GM12878 (cell line): ENCODE data around the gene TMEM181. TPM values are rescaled to one million over a fixed set of nuclear protein-coding genes. Genes with fewer than 3 reads are reported as not detected.
"Not testable (repeated sequence)": the region's sequence is repeated elsewhere in the genome, so short reads cannot be mapped to it uniquely, and the experiment has no call there.

Source experiments
- ATAC-seq: fragments of 200-7000 bp; cut with Tn5 transposase; 3 replicates; pipeline ENCODE4 v1.9.1; 2020; ENCODE audit warnings: mild to moderate bottlenecking, moderate library complexity
- BruUV-seq: library from RNA; stranded (reverse); fragments of 400-500 nt; replicated peaks from 2 replicates; lab custom pipeline; 2021; lab: Mats Ljungman, UMichigan
- CTCF ChIA-PET: fragments of 300-600 bp; sonication (Branson Sonifier 250); formaldehyde crosslinking; extraction: SDS; loops from one replicate; lab custom pipeline; 2021; ENCODE audit warnings: inconsistent platforms; lab: Yijun Ruan, JAX
- POLR2A ChIA-PET: fragments of 350-600 bp; formaldehyde crosslinking; extraction: SDS; loops from one replicate; lab custom pipeline; 2021; ENCODE audit warnings: inconsistent platforms; lab: Charles Lee
- RAD21 ChIA-PET: fragments of 300-600 bp; sonication (Branson Sonifier 250); formaldehyde crosslinking; loops from one replicate; lab custom pipeline; 2023; ENCODE audit warnings: antibody characterized with exemption; ENCODE audit not compliant: unreplicated experiment; lab: Charles Lee
- SMC1A ChIA-PET: fragments of 300-600 bp; sonication (Branson Sonifier 250); formaldehyde crosslinking; loops from one replicate; lab custom pipeline; 2023; ENCODE audit not compliant: unreplicated experiment, uncharacterized antibody; lab: Charles Lee
- DNase-seq: peaks from one replicate; pipeline ENCODE4 v3.0.0-alpha.2; 2011; ENCODE audit warnings: low read depth, low spot score
- FAIRE-seq: peaks from 3 replicates; lab custom pipeline; 2011; peaks lifted over from hg19 to GRCh38; lab: Jason Lieb, UNC
- H2AFZ ChIP-seq: 2 replicates; pipeline ENCODE4 v1.6.0; 2011; ENCODE audit warnings: low read depth, low read length, control low read depth; ENCODE audit not compliant: control insufficient read depth
- H3K27ac ChIP-seq: 2 replicates; pipeline ENCODE4 v1.5.1; 2011; ENCODE audit warnings: control low read depth; ENCODE audit not compliant: control insufficient read depth, insufficient read depth
- H3K27me3 ChIP-seq, 2 experiments: replicated peaks in 1 of 2; 2 replicates each; pipeline versions ENCODE4 v1.6.0 to v1.6.1; 2011; ENCODE audit warnings: low read length in 1 of 2; ENCODE audit not compliant: control insufficient read depth in 2 of 2, insufficient read depth in 2 of 2
- H3K36me3 ChIP-seq, 2 experiments: 2 replicates each; pipeline ENCODE4 v1.5.1; 2011; ENCODE audit warnings: low read length in 1 of 2; ENCODE audit not compliant: control insufficient read depth in 2 of 2, insufficient read depth in 2 of 2
- H3K4me1 ChIP-seq: 2 replicates; pipeline ENCODE4 v1.6.1; 2011; ENCODE audit warnings: mild to moderate bottlenecking, low read length, moderate library complexity, mixed read lengths; ENCODE audit not compliant: control insufficient read depth, insufficient read depth
- H3K4me2 ChIP-seq: 2 replicates; pipeline ENCODE4 v1.6.0; 2011; ENCODE audit warnings: control low read depth; ENCODE audit not compliant: control insufficient read depth, insufficient read depth
- H3K4me3 ChIP-seq: fragments of 200-600 bp; sonication (generic); 2 replicates; pipeline ENCODE4 v1.5.1; 2016
- H3K79me2 ChIP-seq: 2 replicates; pipeline ENCODE4 v1.6.0; 2011; ENCODE audit warnings: low read length; ENCODE audit not compliant: control insufficient read depth, insufficient read depth
- H3K9ac ChIP-seq: 2 replicates; pipeline ENCODE4 v1.8.0; 2011; ENCODE audit warnings: low read length, control low read depth, mixed read lengths; ENCODE audit not compliant: control insufficient read depth, insufficient read depth
- H3K9me3 ChIP-seq: replicated peaks from 3 replicates; pipeline ENCODE4 v1.5.1; 2011; ENCODE audit warnings: mild to moderate bottlenecking, low read length; ENCODE audit not compliant: control insufficient read depth, insufficient read depth
- H4K20me1 ChIP-seq: 2 replicates; pipeline ENCODE4 v1.6.0; 2011; ENCODE audit not compliant: control insufficient read depth, insufficient read depth
- ATF2 ChIP-seq: IDR thresholded peaks from 2 replicates; pipeline ENCODE4 v1.6.1; 2012; ENCODE audit warnings: low read length, inconsistent platforms
- CTCF ChIP-seq, 3 experiments: IDR thresholded peaks in 2 of 3; conservative IDR thresholded peaks in 1 of 3; 2 replicates each; pipeline ENCODE4 v1.5.1; 2011; ENCODE audit warnings: low read depth in 3 of 3, low read length in 3 of 3, mild to moderate bottlenecking in 3 of 3, control low read depth in 2 of 3, moderate library complexity in 2 of 3, inconsistent platforms in 1 of 3, mixed read lengths in 1 of 3; ENCODE audit not compliant: control insufficient read depth in 2 of 3, insufficient read depth in 1 of 3; ENCODE audit errors: extremely low read depth in 1 of 3
- NBN ChIP-seq: fragments of 450-650 bp; IDR thresholded peaks from 2 replicates; pipeline ENCODE4 v1.6.1; 2016
- POU2F2 ChIP-seq: IDR thresholded peaks from 3 replicates; pipeline ENCODE4 v1.6.1; 2011; ENCODE audit warnings: low read depth, mild to moderate bottlenecking, low read length, borderline replicate concordance
- RAD21 ChIP-seq: IDR thresholded peaks from 2 replicates; pipeline ENCODE4 v1.6.1; 2011; ENCODE audit warnings: mild to moderate bottlenecking, low read depth, low read length, moderate library complexity; ENCODE audit not compliant: insufficient read depth
- RB1 ChIP-seq: fragments of 450-650 bp; formaldehyde crosslinking; IDR thresholded peaks from 2 replicates; pipeline ENCODE4 v1.6.1; 2017; ENCODE audit warnings: mild to moderate bottlenecking, borderline replicate concordance
- RUNX3 ChIP-seq: IDR thresholded peaks from 2 replicates; pipeline ENCODE4 v1.6.1; 2012; ENCODE audit warnings: low read length, inconsistent platforms
- SMC3 ChIP-seq: IDR thresholded peaks from 2 replicates; pipeline ENCODE4 v1.6.1; 2011; ENCODE audit warnings: low read length, improper control_type of control experiment, borderline replicate concordance
- STAT3 ChIP-seq: IDR thresholded peaks from 2 replicates; pipeline ENCODE4 v1.6.1; 2011; ENCODE audit warnings: low read depth, low read length, improper control_type of control experiment
- YY1 ChIP-seq: IDR thresholded peaks from 2 replicates; pipeline ENCODE4 v1.6.1; 2011; ENCODE audit warnings: low read depth, mild to moderate bottlenecking, low read length
- ZNF24 ChIP-seq: fragments of 450-650 bp; IDR thresholded peaks from 2 replicates; pipeline ENCODE4 v1.6.1; 2017; ENCODE audit warnings: antibody characterized with exemption, mild to moderate bottlenecking
- WGBS: methylation state at CpG from one replicate; pipeline ENCODE4 v1.1.6; 2016; ENCODE audit warnings: low lambda C conversion rate; ENCODE audit not compliant: insufficient replicate concordance, insufficient coverage; ENCODE audit errors: missing lambda C conversion rate; 5-methylcytosine and 5-hydroxymethylcytosine counted together
- in situ Hi-C: fragments of 300-500 bp; cut with MboI; formaldehyde crosslinking; loops from 9 replicates; pipeline ENCODE4 v1.14.3; 2018; ENCODE audit warnings: mixed read lengths
- intact Hi-C: fragments of 100-400 bp; cut with micrococcal nuclease; formaldehyde crosslinking; loops from one replicate; pipeline ENCODE4 v1.14.2; 2022; ENCODE audit not compliant: unreplicated experiment
- polyA plus RNA-seq, 11 experiments: library from polyadenylated mRNA; depleted of rRNA in 4 of 11; unstranded in 6 of 11; stranded (reverse) in 5 of 11; fragments of >200 nt; fragmentation: Nextera tagmentation in 4 of 11; fragmentation: Illumina TruSeq in 1 of 11; extraction: Ambion mirVana in 4 of 11; extraction: Trizol in 1 of 11; gene quantifications; 1 replicate in 1 of 11; 2 replicates in 10 of 11; pipeline versions ENCODE4 v1.2.1 to v1.2.3, GENCODE V29; 2011 to 2016; ENCODE audit warnings: inconsistent platforms in 2 of 11, missing spikeins in 2 of 11, low read depth in 1 of 11
- total RNA-seq, 4 experiments: library from RNA; depleted of rRNA in 3 of 4; stranded (reverse); fragments of >200 nt in 3 of 4; fragmentation: Illumina TruSeq in 1 of 4; extraction: Trizol in 1 of 4; gene quantifications; 2 replicates each; pipeline versions ENCODE4 v1.2.1 to v1.2.3, GENCODE V29; 2013 to 2021

TMEM181 gene
- total and polyA plus RNA-seq, 10 of the 15 experiments (the other 5 are each of a cell fraction or from before 2014, with no cell fraction given) = 1.5 to 7.9 (median 5.2) TPM

- in situ Hi-C loops = no loop called here
Observed at GRCh38 chr6:158605266-158605878, 45.5 kb downstream of the TMEM181 start.

GRCh38 chr6:158606011-158606410, 46.1 kb downstream of the TMEM181 start:
- H4K20me1 ChIP-seq, ATAC-seq, DNase-seq, H3K4me3 ChIP-seq, H3K27me3 ChIP-seq, in situ Hi-C loops, H2AFZ ChIP-seq, H3K9me3 ChIP-seq, H3K4me2 ChIP-seq, FAIRE-seq, H3K4me1 ChIP-seq, H3K79me2 ChIP-seq, BruUV-seq, intact Hi-C loops, H3K9ac ChIP-seq, H3K27ac ChIP-seq: not testable (repeated sequence)
- 92% methylated on average over 10 of the region's 15 CpGs for WGBS
- ChIA-PET RAD21 (interaction anchor here (0.6 to 3.4 kb wide), 13 partner anchors 38 to 400 kb away, joined by 3 to 35 read pairs (median 4); partner anchors contain the start of gene DYNLT1), SMC1A (interaction anchor here (0.8 to 4.7 kb wide), 12 partner anchors 10 to 392 kb away, joined by 3 to 36 read pairs (median 6); partner anchors contain the start of gene SYTL3), POLR2A (interaction anchor here (0.5 kb wide), 1 partner anchor 45 kb away, joined by 3 read pairs; no protein-coding TSS in a partner anchor), CTCF (interaction anchor here (0.6 to 6.8 kb wide), 24 partner anchors 11 to 394 kb away, joined by 3 to 88 read pairs (median 4); partner anchors contain the start of genes DYNLT1 and SYTL3)
- H3K36me3 ChIP-seq = peaks cover 5 to 18% of the 10 kb centered on the region in 2 experiments; a peak in 3 of 4 replicates

More at GRCh38 chr6:158605266-158605878, 45.5 kb downstream of the TMEM181 start:
- intact Hi-C loops = loop anchor here (1.0 kb wide), 2 partner anchors 84 to 384 kb away; no protein-coding TSS in a partner anchor
- FAIRE-seq (peak; percentile 95), DNase-seq (peak; percentile 36), ATAC-seq (peak; percentile 90)
- no peaks in the 10 kb centered on the region for H3K9me3 ChIP-seq
- 27% methylated on average over 13 of the region's 13 CpGs for WGBS
- no peak overlapping the region for H3K4me2 ChIP-seq
- ChIA-PET RAD21 (interaction anchor here (0.6 to 3.4 kb wide), 14 partner anchors 24 to 399 kb away, joined by 3 to 35 read pairs (median 4); no protein-coding TSS in a partner anchor), SMC1A (interaction anchor here (0.6 to 4.7 kb wide), 22 partner anchors 9 to 391 kb away, joined by 3 to 36 read pairs (median 4); partner anchors contain the start of gene SYTL3), POLR2A (no interaction called here), CTCF (interaction anchor here (0.8 to 6.8 kb wide), 27 partner anchors 10 to 398 kb away, joined by 3 to 88 read pairs (median 4); partner anchors contain the start of genes DYNLT1 and SYTL3)
- no peak overlapping the region for H3K27ac ChIP-seq
- no peaks in the 10 kb centered on the region for H3K4me1 ChIP-seq
- H3K4me3 ChIP-seq = no peak overlapping the region
- BruUV-seq = no TSS peak
- no peak for TF ChIP-seq NBN
- no peak for TF ChIP-seq ATF2
- TF ChIP-seq STAT3 = no peak
- TF ChIP-seq CTCF (IDR thresholded peaks at IDR 0.05 in 2 of 3, conservative IDR thresholded peaks at IDR 0.05 in 1 of 3; ENCODE audit: control insufficient read depth in 2 of 3, extremely low read depth in 1 of 3, insufficient read depth in 1 of 3, low read depth in 3 of 3, low read length in 3 of 3) = peak; percentile 68 to 84 (median 74); a peak in 5 of 6 replicates
- peak; percentile 9; the same call in 1 of the 3 replicates for TF ChIP-seq POU2F2
- TF ChIP-seq ZNF24 = peak; percentile 98
- peak; percentile 50; the same call in 1 of the 2 replicates for TF ChIP-seq YY1
- peak; percentile 72 for TF ChIP-seq RAD21
- 0 out of 2 replicates have a peak, but pooled peaks have one; percentile 24 for TF ChIP-seq RUNX3
- peak; percentile 88 for TF ChIP-seq SMC3
- TF ChIP-seq RB1 = 0 out of 2 replicates have a peak, but pooled peaks have one; percentile 32
- no peak overlapping the region for H2AFZ ChIP-seq
- H3K27me3 ChIP-seq = no peaks in the 10 kb centered on the region
- no peak overlapping the region for H3K9ac ChIP-seq
- H4K20me1 ChIP-seq = no peaks in the 10 kb centered on the region
- H3K79me2 ChIP-seq = no peaks in the 10 kb centered on the region
- H3K36me3 ChIP-seq = peaks cover 0 to 13% of the 10 kb centered on the region in 2 experiments; a peak in 2 of 4 replicates
